ENCODE data around the gene PLEKHG3.
A peak's percentile ranks its signal among the peaks of the same experiment; 100 is the strongest.

DNA sequence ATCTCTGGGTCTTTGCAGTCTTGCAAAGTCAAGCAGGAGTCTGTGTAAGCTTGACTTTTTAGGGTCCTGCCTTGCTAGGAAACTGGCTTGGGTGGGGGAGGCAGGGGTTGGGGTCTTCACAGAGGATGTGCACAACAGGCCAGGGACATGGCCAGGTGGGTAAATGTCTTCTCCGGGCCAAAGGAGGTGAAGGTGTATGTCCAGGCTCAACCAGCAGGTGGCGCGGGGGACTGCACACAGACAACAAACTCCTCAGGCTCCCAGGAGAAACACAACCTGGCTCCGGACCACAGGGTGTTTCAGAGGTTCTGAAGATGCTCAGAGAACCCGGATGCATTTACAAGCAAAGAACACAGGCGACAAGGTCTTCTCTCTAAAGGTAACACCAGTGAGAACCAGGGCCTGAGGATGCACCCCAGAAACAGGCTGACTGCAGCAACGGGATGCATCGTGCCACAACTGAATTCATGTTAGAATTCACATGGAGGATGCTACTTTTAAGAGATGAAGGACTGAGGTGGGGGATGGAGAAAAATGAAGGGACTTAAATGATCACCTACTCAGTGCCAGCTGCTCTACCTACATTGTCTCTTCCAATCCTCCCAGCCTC, 56.0 kb downstream of the PLEKHG3 start:
- TF ChIP-seq, protein P1, sequence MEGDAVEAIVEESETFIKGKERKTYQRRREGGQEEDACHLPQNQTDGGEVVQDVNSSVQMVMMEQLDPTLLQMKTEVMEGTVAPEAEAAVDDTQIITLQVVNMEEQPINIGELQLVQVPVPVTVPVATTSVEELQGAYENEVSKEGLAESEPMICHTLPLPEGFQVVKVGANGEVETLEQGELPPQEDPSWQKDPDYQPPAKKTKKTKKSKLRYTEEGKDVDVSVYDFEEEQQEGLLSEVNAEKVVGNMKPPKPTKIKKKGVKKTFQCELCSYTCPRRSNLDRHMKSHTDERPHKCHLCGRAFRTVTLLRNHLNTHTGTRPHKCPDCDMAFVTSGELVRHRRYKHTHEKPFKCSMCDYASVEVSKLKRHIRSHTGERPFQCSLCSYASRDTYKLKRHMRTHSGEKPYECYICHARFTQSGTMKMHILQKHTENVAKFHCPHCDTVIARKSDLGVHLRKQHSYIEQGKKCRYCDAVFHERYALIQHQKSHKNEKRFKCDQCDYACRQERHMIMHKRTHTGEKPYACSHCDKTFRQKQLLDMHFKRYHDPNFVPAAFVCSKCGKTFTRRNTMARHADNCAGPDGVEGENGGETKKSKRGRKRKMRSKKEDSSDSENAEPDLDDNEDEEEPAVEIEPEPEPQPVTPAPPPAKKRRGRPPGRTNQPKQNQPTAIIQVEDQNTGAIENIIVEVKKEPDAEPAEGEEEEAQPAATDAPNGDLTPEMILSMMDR (conservative IDR thresholded peaks at IDR 0.05) = peak; percentile 90
- TF ChIP-seq ZFX (IDR thresholded peaks at IDR 0.05) = no peak

Data from C4-2B (cell line).